A673 (cell line): ENCODE data around the gene PRSS8.

Experiments used
- CTCF ChIP-seq: fragments of 300-800, 200-600 bp; sonication (generic); conservative IDR thresholded peaks from 2 replicates; pipeline ENCODE4 v1.5.1; 2017; ENCODE audit warnings: low read depth, mild to moderate bottlenecking, antibody characterized with exemption, low read length, moderate library complexity, mixed read lengths
- EZH2 ChIP-seq: fragments of 200-600 bp; sonication (generic); IDR thresholded peaks from 2 replicates; pipeline ENCODE4 v1.6.1; 2017; ENCODE audit warnings: borderline replicate concordance, low read depth, mild to moderate bottlenecking, mixed read lengths, antibody characterized with exemption, low read length; ENCODE audit not compliant: poor library complexity, severe bottlenecking

DNA sequence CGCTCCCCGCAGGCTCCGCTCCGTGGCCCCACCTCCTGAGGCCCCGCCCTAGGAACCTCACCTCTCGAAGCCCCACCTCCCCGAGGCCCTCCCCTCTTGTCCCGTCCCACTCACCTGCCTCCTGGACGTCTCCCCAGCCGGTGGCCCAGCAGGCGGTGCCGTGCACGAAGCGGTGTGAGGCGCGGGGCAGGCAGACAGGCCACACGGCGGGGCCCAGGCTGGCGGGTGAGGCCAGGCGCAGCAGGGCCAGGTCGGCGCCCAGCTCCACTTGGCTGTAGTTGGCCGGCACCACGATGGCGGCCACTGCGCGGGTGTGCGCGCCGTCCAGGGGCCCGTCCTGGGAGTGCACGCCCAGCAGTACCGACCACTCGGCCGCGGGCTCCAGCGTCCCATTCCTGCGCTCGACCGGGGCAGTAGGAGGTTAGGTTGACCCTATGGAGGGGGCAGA is 12.8 kb upstream of the PRSS8 start:
- no peak for TF ChIP-seq CTCF
- TF ChIP-seq EZH2: no peak
